ENCODE results near the gene LHX4.

Gene LHX4

DNA sequence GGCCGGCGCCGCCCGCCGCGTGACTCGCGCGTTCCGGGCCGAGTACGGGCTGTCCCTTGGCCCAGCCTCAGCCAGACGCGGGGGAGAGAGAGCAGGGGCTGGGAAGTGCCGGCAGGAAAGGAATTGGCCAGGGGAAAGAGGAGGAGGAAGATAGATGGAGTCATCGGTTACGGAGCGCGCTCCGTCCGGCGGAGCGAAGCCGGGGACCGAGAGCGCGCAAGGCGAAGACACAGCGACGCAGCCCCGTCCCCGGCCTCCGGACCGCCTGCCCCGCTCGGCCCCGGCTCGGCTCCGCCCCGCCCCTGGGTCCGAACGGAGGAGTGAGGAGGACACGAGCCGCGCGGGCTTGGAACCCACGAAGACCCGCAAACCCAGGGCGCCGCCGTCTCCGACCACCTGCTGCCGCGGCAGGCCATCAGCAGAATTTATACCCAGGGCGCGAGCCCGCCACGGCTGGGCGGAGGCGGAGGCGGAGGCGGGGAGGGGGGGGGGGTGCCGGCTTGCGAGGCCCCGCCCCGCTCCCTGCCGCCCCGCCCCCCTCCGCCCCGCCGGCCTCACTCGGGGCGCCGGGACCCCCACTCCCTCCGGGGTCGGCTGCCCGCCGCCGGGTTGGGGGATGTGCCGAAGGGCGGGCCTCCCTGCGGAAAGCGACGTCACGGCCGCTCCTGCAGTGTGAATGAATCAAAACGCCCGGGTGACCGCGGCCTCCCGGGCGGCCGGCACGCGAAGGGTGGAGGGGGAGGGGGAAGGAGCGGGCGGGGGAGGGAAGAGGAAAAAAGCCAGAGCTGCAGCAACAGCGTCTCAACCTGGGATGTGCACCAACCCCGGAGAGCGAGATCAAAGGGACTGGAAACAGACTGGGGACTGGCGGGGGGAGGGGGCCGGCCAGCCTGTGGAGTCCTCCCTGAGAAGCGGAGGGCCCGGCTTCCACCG, at the start of gene LHX4:
LHX4 (plus strand) TSS at position 782 of the 933 bp plus-strand sequence. CDS start 266 bp downstream, outside the sequence.
- no peak for DNase-seq (ENCODE audit: low spot score)

DNA sequence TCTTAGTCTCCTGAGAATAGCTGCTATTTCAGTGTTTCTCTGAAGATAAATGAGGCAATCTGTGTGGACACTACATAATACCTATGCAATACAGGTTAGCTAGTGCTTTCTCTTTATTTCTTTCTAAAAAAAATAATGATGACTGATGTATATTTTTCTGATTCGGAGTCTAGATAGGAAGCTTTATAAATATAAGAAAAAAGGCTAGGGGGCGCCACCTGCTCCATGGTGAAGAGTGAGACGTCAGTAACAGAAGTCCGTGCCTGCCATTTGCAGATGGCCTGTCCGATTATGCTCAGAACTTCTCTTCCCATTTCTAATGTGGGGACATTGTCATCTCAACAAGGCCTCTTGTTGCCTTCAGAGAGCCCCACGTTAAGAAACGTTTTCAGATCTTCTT, 49.0 kb upstream of the LHX4 start:
- no peak for DNase-seq (ENCODE audit: low spot score)

DNA sequence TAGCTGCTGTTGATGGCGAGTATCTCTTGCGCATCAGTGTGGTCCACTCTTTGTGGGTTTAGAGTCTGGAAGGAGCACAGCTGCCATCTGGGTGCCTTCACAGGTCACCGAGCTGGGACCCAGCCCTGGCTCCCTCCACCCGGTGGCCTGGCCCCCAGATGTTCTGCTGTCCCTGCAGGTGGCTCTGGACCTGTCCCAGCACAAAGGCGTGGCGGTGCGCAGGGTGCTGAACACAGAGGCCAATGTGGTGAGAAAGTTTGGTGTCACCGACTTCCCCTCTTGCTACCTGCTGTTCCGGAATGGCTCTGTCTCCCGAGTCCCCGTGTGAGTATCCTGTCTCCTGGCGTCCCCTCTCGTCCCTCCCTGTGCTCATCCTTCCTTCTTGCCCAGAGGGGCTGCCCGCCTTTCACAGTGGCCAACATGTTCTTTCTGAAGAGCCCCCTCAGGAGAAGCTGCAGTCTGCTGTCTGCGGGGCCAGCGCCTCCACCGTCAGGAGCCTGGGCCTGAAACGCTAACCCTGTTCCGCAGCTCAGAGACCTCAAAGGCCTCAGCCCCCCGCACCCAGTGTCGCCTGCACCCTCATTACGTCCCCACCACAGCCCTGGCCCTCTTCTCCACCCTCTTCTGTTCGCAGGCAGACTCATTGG, 47.9 kb upstream of the LHX4 start:
- DNase-seq (ENCODE audit: low spot score) = no peak

DNA sequence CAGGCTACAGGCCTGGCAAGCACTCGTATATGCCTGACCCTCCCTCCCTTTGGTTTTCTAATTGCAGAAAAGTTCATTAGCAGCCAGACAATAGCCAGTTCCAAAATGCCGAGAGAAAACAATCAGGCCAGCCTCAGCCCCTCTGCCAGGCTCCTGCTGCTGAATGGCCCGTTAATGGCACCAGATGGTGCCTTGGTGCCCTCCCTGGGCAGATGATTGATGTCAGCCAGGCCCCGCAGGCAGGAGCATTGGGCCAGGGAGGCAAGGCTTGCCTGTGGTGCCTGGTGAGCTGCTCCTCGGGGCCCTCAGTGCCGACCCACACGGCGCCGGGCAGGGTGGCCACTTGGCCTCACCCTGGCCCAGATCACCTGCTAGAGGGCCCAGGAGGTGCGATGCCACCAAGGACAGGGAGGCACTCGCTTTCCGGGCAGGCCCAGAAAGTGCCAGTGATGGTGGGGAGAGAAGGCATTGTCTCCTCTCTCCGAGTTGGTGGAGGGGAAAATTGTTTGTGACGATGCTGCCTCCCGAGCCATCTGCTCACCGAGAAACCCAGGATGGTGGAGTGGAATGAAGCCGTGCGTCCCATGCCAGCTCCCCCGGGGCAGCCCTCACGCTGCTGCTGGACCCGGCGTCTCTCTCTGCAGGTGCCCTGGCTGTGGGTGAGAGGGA, 47.3 kb upstream of the LHX4 start:
- DNase-seq (ENCODE audit: low spot score) = no peak

DNA sequence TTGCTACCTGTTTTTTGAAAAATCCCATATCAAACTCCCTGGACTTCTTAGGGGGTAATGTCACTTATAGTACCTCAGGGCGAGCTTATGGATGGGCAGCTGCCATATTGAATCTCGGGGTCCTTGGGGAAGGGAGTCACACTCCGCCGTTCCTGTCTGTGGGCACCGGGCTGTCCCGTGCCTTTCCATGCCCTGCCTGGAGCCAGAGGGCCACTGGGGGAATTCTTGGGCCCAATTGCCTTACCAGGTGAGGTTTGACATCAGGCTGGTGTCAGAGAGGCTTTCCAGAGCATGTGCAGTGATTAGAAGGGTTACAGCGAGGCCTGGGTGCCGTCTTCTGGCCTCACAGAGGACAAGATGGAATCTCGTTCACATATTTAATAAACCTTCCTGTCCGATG, 46.6 kb upstream of the LHX4 start:
- no peak for DNase-seq (ENCODE audit: low spot score)

DNA sequence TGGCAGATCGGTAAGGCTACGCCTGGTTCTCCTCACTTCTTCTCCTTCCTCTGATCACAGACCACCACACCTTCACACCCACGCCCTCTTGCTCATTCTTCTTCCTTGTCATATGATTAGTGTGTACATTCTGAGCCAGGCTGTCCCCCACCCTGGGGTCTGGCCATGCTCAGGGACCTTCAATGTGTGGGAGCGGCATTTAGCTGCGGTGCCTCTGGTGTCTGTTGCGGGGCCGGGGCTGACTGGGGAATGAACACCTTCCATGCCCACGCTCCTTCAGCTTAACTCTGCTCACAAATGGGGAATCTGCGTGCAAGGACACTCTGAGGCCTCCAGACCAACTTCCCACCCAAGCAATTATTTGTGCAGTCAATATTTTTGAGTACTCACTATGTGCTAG, 46.0 kb upstream of the LHX4 start:
- no peak for DNase-seq (ENCODE audit: low spot score)

DNA sequence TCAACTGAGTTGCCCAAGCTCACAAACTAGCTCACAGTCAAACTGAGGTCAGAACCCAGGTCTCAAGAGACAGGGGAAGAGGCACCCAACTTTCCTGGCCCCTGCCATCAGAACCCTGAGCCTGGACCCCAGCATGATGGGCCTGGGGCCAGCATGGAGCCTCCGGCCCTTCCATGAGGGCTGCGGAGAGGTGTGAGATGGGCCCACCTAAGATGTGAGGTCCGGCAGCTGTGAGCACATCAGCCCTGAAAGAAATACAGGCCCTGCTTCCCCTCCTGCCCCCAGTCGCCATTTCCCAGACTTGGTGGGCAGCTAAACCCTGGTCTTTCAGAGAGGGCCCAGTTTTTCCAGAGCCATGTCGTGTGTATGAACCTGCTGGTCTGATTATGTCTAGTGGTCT, 44.8 kb upstream of the LHX4 start:
- DNase-seq (ENCODE audit: low spot score) = no peak

DNA sequence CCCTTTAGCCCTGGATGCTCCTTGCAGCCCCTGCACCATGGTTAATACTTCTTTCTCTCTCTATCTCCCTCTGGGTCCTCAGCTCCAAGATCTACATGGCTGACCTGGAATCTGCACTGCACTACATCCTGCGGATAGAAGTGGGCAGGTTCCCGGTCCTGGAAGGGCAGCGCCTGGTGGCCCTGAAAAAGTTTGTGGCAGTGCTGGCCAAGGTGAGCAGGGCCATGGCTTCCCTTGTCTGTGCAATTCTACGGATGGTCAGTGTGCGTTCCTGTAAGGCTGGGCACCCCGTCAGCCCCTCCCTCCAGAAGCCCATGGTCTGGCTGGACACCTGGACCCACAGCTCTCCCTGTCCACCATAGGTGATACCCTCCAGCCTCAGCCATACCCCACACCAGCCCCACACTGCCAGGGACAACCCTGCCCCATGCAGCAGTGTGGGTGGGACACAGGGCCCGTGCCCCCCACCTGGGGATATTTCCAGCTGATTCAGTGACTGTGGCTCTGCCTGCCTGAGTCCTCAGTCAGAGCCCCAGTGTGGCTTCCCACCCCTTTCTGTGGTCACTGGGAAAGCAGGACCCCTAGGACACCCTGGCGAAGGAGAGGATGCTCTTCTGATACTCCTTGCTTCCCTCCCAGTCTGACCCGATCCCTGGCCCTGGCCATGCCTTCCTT, 44.0 kb upstream of the LHX4 start:
- DNase-seq (ENCODE audit: low spot score) = no peak

DNA sequence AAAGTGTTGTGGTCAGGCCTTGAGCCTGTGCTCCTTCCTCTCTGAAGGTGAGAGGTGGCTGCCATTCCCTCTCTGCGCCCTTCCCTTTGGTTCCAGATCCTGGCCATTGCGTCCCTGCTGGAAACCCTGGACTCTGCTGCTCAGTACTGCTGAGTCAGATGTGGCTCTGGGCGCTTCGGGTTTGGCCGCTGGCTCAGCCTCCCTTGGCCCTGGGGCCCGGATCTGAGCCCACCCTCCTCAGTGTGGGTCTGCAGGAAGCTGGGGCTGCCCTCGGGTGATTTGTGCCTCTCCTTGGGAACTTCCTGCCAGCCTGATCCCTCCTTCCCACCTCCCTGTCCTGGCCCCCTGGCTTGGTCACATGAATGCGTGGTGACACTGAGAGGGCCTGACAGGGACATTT, 43.2 kb upstream of the LHX4 start:
- no peak for DNase-seq (ENCODE audit: low spot score)

DNA sequence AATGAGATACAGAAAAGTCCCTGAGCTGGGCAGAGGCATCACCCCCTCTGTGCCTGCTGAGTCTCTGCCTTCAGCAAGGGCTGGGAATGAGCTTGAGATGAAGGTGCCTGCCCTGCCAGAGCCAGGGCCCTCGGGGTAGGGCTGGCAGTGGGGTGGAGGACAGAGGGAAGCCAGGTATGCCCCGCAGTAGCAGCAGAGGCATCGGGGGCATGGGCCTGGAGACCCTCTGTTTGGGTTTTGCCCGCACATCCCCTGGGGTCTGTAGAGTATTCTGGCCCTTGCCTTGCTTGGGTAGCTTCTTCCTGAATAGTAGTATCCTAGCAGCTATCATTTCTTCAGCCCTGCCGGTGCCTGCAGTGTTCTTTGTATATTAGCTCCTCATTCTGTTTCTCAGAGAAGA, 42.4 kb upstream of the LHX4 start:
- no peak for DNase-seq (ENCODE audit: low spot score)

DNA sequence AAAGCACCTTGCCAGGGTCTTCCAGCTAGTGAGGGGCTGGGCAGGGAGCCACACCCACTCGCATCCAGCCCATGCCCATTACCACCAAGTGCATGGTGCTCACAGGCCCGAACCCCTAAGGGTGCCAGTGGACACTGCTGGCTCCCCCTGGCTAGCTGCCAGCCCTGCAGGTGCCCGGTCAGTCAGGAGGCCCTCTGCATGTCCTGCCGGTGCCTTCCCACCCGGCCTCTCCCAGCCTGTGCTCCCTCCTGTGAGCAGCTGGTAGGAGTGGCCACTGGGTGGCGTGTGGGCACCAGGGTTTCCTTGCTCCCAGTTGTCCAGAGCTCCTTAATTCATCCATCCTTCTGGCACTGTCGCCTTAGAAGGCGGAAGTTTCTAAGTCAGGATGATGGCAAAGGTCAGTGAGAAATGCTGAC, 42.0 kb upstream of the LHX4 start:
- no peak for DNase-seq (ENCODE audit: low spot score)

DNA sequence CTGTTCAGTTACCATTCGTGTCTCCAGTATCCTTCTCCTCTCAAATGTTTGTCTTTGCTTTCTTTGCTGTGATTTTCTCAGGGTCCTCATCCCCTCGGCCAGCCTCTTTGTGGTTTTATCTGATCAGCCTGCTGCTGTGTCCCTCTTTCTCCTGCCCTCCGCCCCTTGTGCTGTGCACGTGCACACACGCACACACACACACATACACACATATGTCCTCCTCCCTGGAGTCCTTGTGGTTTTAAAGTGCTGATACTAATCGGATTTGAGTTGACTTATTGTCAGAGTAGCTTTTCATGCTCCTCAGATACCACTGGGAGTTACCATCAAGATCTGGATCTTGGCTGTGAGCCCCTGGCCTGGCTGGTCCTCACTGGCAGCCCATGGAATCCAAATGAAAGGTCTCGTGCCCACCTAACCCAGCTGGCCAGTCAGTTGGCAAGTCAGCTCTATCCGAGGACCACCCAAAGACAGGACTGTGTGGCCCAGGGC, 41.3 kb upstream of the LHX4 start:
- DNase-seq (ENCODE audit: low spot score) = no peak

DNA sequence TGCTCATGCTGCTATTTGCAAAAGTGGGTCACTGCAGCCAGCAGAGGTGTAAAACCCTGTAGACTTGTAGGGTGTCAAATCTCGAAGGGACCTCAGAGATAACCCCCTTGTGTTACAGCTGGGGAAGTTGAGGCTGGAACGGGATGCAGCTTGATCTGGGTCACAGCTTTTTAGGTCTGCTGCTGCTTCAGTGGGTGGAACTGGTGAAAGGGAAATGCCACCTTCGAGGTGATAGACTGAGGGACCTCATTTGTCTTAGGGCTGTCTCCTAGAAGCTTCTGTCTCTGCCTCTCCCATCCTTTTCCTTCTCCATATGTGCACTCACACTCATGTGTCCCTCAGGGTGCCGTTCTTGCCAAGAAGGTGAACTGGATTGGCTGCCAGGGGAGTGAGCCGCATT, 40.0 kb upstream of the LHX4 start:
- no peak for DNase-seq (ENCODE audit: low spot score)

DNA sequence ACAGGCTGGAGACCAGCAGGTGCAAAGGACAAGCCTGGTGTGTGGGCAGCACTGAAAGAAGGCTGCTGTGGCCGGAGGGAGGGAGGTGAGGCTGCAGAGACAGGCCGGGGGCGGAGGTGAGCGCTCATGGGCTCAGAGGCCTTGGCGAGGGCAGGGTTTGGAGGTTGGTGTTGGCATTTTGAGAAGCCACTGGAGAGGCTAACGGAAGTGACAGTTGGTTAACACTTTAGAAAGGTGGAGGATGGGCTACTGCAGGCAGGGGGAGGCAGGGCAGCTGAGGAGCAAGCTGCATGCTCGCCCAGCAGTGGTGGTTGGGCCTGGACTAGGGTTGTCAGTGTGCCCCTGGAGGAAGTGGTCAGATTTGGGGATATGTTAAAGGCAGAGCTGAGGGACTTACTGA, 37.9 kb upstream of the LHX4 start:
- no peak for DNase-seq (ENCODE audit: low spot score)

DNA sequence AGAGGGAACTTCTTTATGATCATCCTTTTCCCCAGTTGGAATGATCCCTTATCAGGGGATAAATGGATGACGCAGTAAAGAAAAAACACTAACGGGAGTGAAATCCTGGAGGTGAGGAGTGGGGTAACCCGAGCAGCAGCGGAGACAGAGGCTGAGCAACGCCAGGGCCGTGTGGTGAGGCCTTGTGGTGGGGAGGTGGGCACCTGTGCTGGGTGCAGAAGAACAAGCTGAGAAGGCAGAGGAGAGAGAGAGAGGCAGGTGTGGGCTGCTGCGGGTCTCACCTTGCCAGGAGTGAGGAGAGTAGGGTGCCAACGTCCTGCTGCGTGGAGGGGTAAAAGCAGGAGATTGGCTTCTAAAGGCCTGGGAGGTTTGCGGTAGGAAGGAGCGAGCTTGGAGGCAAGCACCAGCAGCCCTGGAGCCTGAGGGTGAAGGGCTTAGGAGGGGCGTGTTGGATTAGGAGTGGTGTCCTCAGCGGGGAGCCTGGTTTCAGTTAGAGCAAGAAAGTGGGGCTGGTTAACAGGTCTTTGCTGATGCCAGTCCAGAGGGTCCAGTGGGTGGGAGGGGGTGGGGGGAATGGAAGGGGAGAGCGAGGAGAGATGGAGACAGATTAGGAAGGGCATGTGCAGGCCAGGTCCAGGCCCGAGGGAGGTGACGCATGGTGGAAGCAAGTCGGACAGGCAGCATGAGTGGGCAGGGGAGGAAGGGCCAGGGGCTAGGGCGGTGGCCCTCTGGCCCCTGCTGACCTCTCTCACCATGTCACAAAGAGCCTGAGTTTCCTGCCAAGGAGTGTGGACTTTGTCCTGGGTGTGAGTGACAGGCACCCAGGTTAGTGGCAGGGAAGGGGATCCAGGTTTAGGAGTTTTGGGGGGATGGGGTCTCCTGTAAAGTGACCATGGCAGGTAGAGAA, 36.7 kb upstream of the LHX4 start:
- no peak for DNase-seq (ENCODE audit: low spot score)

DNA sequence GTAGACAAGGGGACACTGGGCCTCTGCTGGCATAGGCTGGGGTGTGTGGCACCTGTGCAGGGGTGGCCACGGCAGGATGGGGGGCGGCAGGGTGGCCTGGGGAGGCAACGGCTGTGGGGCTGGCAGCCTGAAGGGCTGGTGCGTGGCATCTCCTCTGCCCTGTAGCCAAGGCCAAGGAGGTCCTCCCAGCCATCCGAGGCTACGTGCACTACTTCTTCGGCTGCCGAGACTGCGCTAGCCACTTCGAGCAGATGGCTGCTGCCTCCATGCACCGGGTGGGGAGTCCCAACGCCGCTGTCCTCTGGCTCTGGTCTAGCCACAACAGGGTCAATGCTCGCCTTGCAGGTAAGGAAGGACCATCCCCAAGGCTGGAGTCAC, 36.0 kb upstream of the LHX4 start:
- DNase-seq (ENCODE audit: low spot score) = no peak

DNA sequence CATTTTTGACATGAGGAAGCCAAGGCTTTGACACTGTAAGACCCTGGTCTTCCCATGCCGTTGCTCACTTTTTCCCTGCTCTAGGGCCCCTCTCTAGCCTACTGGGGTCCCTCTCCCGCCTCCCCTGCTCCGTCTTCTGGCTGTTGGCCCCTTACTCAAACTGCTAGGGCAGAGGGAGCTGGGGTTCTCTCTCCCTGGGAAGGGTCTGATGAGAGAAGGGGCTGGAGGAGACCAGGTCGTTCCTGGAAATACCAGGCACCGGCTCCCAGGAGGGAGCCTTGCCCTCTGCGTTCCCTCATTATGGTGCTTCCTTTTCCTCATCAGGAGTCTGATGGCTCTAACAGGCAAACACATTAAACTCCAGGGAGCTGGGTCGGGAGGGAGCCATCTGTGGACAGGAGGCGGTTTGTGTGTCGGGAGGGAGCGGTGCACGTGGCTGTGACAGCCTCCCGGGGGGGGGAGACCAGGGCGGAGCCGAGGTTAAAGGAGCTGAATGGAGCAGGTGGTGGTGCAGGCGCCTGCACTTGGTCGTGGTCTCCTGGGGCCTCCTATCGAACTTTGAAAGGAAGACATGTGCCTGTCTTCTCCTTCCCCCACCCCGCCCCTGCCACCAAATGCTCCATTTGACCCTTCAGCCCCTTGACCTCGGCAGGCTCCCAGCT, 35.4 kb upstream of the LHX4 start:
- no peak for DNase-seq (ENCODE audit: low spot score)

DNA sequence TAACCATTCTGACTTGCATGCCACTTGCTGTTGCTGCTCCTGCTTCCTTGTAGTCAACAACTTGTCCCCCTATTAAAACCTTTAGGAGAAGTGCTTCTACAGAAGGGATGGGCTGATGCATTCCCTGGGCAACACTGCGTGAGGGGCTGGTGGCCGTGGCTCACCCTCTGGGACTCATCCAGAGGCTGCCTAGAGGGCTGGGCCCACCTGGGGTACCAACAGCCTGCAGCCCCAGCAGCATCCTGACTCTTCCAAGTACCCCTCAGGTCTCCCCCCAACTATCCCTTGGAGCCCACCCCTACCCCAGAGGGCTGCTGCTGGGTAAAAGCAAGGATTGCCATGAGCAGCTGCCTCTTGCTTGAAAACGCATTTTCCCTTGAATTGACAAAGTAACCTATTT, 34.7 kb upstream of the LHX4 start:
- DNase-seq (ENCODE audit: low spot score) = no peak

DNA sequence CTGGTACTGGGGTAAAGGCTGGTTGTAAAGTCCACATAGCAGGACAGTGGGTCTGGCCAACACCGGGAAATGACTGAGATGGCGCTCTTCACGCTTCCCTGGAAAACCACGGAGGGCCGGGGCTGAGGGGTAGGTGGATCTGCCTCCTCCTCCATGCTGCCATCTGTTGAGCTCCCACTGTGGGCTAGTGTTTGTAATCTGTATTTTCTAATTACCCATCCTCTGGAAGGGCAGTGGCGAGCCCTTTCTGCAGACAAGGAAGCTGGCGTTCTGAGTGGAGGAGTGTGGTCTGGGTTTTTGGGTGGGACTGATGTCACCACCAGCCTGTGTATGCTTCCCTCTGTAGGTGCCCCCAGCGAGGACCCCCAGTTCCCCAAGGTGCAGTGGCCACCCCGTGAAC, 34.1 kb upstream of the LHX4 start:
- no peak for DNase-seq (ENCODE audit: low spot score)

DNA sequence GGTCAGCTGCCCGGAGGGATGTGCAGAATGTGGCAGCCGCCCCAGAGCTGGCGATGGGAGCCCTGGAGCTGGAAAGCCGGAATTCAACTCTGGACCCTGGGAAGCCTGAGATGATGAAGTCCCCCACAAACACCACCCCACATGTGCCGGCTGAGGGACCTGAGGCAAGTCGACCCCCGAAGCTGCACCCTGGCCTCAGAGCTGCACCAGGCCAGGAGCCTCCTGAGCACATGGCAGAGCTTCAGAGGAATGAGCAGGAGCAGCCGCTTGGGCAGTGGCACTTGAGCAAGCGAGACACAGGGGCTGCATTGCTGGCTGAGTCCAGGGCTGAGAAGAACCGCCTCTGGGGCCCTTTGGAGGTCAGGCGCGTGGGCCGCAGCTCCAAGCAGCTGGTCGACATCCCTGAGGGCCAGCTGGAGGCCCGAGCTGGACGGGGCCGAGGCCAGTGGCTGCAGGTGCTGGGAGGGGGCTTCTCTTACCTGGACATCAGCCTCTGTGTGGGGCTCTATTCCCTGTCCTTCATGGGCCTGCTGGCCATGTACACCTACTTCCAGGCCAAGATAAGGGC, 33.5 kb upstream of the LHX4 start:
- no peak for DNase-seq (ENCODE audit: low spot score)
